OCI-M1 (cell line): ENCODE measurements around the gene OPN3.

ENCODE experiments used
- DNase-seq: peaks from one replicate; lab custom pipeline; 2025; lab: John Stamatoyannopoulos, UW

Gene OPN3

DNA sequence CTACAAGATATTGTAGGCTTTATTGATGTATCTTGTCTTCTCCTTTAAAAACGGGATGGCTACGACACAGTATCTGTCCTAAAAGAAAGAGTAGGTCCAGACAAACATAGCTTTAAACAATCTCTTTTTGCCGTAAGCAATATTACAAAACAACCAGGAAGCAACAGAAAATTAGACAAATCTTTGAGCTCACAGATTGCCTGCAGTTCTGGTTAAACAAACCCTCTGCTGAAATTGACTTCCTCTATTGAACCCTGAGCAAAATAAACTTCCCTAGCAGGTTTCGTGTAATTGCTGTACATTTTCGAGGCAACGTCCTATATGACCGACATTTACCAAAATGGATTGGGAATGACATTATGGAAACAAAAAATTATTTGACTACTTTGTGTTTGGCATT is 50.6 kb downstream of the OPN3 start:
- peak; percentile 52 for DNase-seq

DNA sequence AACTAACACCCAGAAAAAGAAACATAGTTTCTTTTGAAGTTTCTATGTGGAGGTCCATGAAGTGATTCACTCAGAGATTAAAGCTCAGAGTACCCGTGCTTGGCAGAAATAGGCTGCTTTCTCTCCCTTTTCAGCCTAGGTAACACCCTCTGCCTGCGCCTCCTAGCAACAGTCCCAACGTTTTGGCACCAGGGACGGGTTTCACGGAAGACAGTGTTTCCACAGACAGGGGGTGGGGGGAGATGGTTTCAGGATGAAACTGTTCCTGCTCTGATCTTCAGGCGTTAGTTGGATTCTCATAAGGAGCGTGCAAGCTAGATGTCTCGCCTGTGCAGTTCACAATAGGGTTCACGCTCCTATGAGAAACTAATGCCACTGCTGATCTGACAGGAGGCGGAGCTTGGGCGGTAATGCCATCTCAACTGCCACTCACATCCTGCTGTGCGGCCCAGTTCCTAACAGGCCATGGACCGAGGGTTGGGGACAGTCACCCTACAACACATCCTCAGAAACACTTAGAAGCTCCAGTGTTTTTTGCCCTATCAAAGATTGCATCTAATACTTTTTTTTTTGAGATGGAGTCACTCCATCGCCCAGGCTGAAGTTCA is 53.2 kb downstream of the OPN3 start:
- no peak for DNase-seq

DNA sequence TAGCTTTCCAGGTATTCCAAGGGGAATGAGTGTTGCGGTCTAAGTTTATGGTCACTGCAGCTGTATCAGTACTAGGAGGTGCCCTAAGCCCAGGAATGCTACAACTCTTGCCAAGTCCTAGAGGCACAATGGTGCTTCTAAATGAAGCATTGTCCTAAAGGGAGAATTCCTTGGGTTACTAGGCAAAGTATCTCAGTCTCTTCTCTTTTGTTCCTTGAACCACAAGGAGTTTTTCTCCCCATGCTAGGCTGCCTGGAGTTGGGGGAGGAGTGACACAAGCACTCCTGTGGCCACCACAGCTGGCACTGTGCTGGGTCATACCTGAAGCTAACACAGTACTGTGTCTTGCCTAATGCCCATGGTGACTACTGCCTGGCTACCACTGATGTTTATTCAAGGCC is 57.2 kb downstream of the OPN3 start:
- no peak for DNase-seq

DNA sequence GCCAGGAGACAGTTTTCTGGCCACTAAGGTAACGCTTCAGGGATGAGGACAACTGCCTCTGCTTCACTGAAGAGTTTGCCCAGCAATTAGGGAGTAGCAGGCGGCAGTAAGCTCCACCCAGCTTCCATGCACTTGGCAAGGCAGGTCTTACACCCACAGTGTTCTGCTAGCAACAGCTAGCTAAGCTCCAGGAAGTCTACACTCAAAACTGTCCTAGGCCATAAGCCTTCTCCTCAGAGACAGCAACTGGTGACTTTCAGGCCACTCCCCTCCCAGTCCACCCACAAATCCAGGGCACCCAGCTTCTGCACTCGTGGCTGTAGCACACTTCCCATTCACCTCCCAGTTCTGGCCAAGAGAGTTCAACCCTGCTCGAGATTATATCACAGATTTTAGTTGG is 60.7 kb downstream of the OPN3 start:
- DNase-seq: peak; percentile 18

DNA sequence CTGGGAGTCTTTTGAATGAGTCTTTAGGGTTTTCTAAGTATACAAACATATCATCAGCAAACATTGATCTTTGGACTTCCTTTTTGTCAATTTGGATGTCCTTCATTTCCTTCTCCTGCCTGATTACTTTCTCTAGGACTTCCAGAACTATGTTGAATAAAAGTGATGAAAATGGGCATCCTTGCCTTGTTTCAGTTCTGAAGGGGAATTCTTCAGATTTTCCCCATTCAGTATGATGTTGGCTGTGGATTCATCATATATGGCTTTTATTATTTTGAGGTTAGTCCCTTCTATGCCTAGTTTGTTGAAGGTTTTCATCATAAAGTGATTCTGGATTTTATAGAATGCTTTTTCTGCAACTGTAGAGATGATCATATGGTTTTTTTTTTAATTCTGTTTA is 66.0 kb downstream of the OPN3 start:
- DNase-seq: no peak

- no peak for DNase-seq
Measured at GRCh38 chr1:241569848-241570247, 70.3 kb downstream of the OPN3 start.

DNA sequence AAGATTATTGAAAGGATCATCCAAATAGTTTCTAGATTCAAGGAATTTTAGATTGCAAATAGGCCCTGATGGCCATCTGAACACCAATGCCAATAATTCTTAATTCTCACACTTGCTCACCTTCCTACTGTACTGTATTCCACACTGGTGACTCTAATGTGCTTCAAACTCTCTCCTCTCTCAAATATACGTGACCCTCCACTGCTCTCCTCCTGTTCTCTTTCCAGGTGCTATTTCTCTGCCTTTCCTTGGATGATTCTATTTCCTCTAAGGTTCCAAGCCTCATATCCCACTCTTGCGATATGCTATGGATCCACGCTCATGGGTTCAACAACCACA is 79.4 kb downstream of the OPN3 start:
- DNase-seq: no peak

GRCh38 chr1:241560146-241560848 is 79.9 kb downstream of the OPN3 start:
- DNase-seq: no peak

DNA sequence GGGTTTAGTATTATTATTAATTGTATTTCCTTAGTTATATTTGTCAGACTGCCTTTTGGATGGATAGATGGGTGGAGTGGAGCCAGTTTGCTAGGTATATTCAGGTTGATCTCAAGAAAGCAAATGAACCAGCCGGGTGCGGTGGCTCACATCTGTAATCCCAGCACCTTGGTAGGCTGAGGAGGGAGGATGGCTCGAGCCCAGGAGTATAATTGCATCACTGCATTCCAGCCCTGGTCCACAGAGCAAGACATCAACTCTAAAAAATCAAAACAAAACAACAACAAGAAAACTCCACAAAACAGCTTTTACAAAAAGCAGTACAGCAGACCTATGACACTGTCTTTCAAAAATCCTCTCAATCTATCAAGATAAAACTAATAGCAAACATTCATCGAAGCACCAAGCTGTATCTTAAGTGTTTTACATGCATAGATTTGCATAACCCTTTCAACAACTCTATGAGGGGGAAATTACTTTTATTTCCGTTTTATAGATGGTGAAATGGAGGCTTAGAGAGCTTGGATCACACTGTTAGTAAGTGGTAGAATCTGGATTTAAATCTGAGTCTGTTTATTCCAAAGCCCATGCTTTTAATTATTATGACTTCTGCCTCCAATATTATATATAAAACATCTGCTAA is 82.5 kb downstream of the OPN3 start:
- DNase-seq: no peak

DNA sequence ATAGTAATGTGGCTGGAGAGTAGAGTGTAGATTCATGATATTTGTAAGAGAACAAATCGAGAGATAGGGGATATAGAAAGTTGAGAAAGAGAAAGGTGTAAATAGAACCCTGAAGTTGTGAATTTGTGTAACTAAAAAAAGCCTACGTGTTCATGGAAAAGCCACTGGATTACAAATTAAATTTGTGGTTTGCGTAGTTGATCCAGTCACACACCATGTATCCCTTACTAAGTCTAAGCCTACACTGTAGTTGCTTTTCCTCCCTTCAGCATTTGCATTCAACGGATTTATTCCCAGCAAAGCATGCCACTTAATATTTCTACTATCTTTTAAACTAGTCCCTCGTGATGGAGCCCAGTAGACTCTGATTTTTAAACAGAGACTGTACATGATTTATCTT is 83.1 kb downstream of the OPN3 start:
- no peak for DNase-seq

DNA sequence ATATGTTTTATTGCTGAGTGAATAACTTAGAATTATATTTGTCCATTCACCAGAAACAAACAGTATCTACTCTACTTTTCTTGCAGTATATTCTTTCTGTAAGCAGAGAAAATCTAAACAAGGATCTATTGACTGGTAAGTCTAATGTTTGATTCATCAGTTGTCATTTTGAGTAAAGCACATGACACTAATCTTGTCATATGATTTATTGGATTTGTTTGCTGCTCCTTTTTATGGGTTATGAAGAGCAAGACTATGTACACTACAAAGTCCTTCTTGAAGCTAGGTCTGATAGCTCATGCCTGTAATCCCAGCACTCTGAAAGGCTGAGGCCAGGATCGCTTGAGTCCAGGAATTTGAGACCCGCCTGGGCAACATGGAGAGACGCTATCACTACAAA is 84.6 kb downstream of the OPN3 start:
- no peak for DNase-seq

DNA sequence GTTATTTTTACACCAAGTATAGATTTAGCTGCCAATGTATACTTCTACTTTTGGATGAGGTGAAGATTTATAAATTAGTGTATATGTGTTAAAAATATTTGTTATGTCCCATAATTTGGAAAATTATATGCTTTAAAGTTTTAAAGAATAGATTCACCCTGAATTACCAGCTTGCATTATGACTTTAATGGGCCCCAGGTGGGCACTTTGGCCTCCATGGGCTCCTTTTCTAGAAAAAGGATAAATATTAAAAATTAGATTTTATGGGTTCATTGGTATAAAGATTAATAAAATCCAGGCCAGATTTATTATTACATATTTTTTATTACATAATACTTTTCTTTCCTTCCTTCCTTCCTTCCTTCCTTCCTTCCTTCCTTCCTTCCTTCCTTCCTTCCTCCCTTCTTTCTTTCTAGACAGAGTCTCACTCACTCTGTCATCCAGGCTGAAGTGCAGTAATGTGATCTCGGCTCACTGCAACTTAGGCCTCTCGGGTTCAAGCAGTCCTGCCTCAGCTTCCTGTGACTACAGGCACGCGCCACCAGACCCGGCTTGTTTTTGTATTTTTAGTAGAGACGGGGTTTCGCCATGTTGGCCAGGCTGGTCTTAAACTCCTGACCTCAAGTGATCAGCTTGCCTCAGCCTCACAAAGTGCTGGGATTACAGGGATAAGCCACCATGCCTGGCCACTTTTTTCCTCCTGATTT is 86.1 kb downstream of the OPN3 start:
- DNase-seq: no peak

DNA sequence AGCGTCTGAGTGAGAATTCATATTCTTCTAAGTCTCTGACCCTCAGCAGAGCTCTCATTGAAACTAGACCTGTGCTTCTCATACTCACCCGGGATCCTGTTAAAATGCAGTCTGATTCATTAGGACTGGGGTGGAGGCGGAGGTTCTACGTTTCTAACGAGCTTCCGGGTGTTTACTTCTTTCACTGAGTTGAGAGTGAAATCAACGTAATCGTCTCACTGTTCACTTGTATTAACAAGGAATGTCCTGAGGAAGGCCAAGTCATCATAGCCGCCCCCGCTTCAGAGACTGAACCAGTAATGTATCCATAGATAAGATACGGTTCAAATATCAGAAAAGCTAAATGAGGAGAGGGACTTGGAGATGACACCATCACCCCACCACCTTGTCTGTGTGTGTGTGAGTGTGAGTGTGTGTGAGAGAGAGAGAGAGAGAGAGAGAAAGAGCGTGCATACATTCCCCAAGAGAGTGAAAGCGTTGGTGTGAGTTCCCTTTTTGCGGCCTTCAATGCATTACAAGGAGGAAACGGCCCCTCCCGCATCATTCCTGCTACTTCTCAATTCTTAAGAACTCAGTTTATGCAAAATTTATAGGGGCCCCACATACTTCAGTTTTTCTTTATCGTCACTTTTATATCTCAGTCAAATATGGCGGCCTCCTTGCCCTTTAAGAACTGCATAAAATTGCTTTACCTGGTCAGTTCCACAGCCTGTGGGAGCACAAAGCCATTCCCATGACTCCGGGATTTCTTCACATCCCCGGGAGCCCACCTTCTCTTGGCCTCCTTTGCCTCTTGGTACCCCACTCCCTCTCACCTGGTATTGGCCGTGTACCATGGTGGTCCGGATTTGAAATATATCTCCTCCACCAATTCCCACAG is 88.2 kb downstream of the OPN3 start:
- peak; percentile 97 for DNase-seq

DNA sequence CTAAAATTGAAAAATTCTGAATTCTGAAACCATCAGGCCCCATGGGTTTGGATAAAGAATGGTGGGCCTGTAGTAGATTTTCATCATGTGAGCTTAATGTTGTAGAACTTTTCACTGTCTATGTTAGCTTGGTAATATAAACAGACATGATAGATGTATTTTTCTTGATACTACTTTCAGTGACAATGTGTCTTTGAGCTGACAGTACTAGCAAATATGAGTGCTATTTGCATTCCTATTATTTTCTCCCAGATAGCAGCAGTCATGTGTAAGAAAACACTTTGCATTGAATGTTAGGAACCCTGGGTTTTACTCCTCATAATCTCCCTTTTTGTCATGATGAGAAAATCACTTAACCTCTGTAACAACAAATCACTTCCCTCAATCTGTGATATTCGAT is 89.9 kb downstream of the OPN3 start:
- no peak for DNase-seq

GRCh38 chr1:241548008-241548407 is 92.2 kb downstream of the OPN3 start:
- no peak for DNase-seq
